ENCODE measurements around the gene TREX2.

DNA sequence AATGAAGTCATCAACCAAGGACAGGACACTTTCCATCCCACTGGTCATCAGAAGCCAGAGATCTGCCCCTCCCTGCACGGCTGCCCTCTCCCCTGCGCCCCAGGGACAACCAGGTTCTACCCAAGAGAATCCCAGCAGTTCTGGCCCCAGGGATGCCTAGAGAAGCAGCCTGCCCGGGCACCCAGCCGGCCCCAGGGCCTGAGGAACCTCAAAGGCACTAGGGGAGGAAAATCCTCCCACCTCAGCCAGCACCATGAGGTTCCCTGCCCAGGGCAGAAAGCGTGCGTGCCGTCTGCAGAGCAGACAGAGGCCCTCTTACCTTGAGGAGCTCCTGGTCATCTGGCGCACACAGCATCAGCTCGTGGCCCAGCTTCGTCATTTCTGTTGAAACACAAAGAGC lies 16.4 kb upstream of the TREX2 start:
- TF ChIP-seq, protein P1, sequence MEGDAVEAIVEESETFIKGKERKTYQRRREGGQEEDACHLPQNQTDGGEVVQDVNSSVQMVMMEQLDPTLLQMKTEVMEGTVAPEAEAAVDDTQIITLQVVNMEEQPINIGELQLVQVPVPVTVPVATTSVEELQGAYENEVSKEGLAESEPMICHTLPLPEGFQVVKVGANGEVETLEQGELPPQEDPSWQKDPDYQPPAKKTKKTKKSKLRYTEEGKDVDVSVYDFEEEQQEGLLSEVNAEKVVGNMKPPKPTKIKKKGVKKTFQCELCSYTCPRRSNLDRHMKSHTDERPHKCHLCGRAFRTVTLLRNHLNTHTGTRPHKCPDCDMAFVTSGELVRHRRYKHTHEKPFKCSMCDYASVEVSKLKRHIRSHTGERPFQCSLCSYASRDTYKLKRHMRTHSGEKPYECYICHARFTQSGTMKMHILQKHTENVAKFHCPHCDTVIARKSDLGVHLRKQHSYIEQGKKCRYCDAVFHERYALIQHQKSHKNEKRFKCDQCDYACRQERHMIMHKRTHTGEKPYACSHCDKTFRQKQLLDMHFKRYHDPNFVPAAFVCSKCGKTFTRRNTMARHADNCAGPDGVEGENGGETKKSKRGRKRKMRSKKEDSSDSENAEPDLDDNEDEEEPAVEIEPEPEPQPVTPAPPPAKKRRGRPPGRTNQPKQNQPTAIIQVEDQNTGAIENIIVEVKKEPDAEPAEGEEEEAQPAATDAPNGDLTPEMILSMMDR (IDR thresholded peaks at IDR 0.05) = no peak
- TF ChIP-seq POLR2A (IDR thresholded peaks at IDR 0.05) = no peak
